K562 (cell line): ENCODE data around the gene LRRC37A3. TPM values are rescaled to one million over a fixed set of nuclear protein-coding genes. Genes with fewer than 3 reads are reported as not detected.

ENCODE experiments used
- BDP1 ChIP-seq: IDR thresholded peaks from 3 replicates; pipeline ENCODE4 v1.6.1; 2011; ENCODE audit not compliant: insufficient read length, insufficient read depth
- CBFA2T3 ChIP-seq: fragments of 450-650 bp; IDR thresholded peaks from 2 replicates; pipeline ENCODE4 v1.6.1; 2017
- HMGXB4 ChIP-seq: sonication (generic); formaldehyde crosslinking; IDR thresholded peaks from 2 replicates; pipeline ENCODE4 v1.8.1; 2023; ENCODE audit warnings: mild to moderate bottlenecking, missing genetic modification reagents
- ILK ChIP-seq: fragments of 450-650 bp; IDR thresholded peaks from 2 replicates; pipeline ENCODE4 v1.6.1; 2016; ENCODE audit warnings: missing genetic modification characterization, low read depth, mild to moderate bottlenecking, missing compliant biosample characterization, moderate library complexity, borderline replicate concordance
- MAFF ChIP-seq: IDR thresholded peaks from 2 replicates; pipeline ENCODE4 v1.6.1; 2012; ENCODE audit warnings: low read length, improper control_type of control experiment
- POU5F1 ChIP-seq: fragments of 150-350 bp; IDR thresholded peaks from 2 replicates; pipeline ENCODE4 v1.6.1; 2014; ENCODE audit warnings: borderline replicate concordance, low read length, low read depth, mild to moderate bottlenecking; ENCODE audit not compliant: partially characterized antibody
- RFX5 ChIP-seq: IDR thresholded peaks from 2 replicates; pipeline ENCODE4 v1.6.1; 2011; ENCODE audit warnings: low read depth, mild to moderate bottlenecking, improper control_type of control experiment, low read length
- SP1 ChIP-seq: sonication (generic); formaldehyde crosslinking; IDR thresholded peaks from 2 replicates; pipeline ENCODE4 v1.8.1; 2022; ENCODE audit warnings: mild to moderate bottlenecking, missing genetic modification reagents
- SRSF3 ChIP-seq: fragments of 200-400 bp; formaldehyde crosslinking; IDR thresholded peaks from 2 replicates; pipeline ENCODE4 v1.6.1; 2016; ENCODE audit warnings: mild to moderate bottlenecking, low read length, moderate library complexity; ENCODE audit not compliant: insufficient read depth
- TAF15 ChIP-seq: fragments of 200-400 bp; formaldehyde crosslinking; IDR thresholded peaks from 2 replicates; pipeline ENCODE4 v1.6.1; 2017; ENCODE audit warnings: mild to moderate bottlenecking, low read depth, low read length, moderate library complexity
- U2AF2 ChIP-seq: fragments of 200-400 bp; formaldehyde crosslinking; optimal IDR thresholded peaks from 2 replicates; pipeline ENCODE3; 2017; ENCODE audit warnings: low read depth, mild to moderate bottlenecking, low read length
- WHSC1 ChIP-seq: IDR thresholded peaks from one replicate; pipeline ENCODE4 v1.6.1; 2012; ENCODE audit warnings: low read length, control low read depth, inconsistent platforms
- ZNF764 ChIP-seq: fragments of 250-450 bp; sonication (Bioruptor Pico); IDR thresholded peaks from 2 replicates; pipeline ENCODE4 v1.4.0; 2020; ENCODE audit warnings: low read depth, mild to moderate bottlenecking, moderate library complexity
- ZNF785 ChIP-seq: fragments of 250-450 bp; sonication (Bioruptor Pico); IDR thresholded peaks from 2 replicates; pipeline ENCODE4 v1.4.0; 2020; ENCODE audit warnings: mild to moderate bottlenecking
- polyA plus RNA-seq, 8 experiments: library from polyadenylated mRNA; depleted of rRNA in 4 of 8; stranded (reverse) in 5 of 8; unstranded in 3 of 8; fragments of >200 nt; fragmentation: Nextera tagmentation in 2 of 8; fragmentation: Illumina TruSeq in 1 of 8; extraction: Ambion mirVana in 2 of 8; extraction: Trizol in 1 of 8; gene quantifications; 2 replicates each; pipeline versions ENCODE4 v1.2.1 to v1.2.3, GENCODE V29; 2011 to 2014; ENCODE audit warnings: inconsistent platforms in 1 of 8, missing spikeins in 1 of 8
- total RNA-seq, 7 experiments: library from RNA; depleted of rRNA in 6 of 7; stranded (reverse); fragments of >200 nt in 6 of 7; fragmentation: Illumina TruSeq in 2 of 7; extraction: Trizol in 2 of 7; gene quantifications; 2 replicates each; pipeline versions ENCODE4 v1.2.1 to v1.2.3, GENCODE V29; 2011 to 2021; ENCODE audit warnings: low replicate concordance in 1 of 7
- TF ChIP-seq, protein P1 (sequence below): sonication (generic); formaldehyde crosslinking; IDR thresholded peaks from 2 replicates; pipeline ENCODE4 v1.8.0; 2022; ENCODE audit warnings: mild to moderate bottlenecking, missing genetic modification reagents
- TF ChIP-seq, protein P2 (sequence below), 2 experiments: fragments of 450-650 bp in 1 of 2; IDR thresholded peaks; 2 replicates each; pipeline ENCODE4 v1.6.1; 2011 to 2017; ENCODE audit warnings: low read depth in 2 of 2, antibody characterized with exemption in 1 of 2, borderline replicate concordance in 1 of 2, low read length in 1 of 2, mild to moderate bottlenecking in 1 of 2, mixed read lengths in 1 of 2; ENCODE audit not compliant: control insufficient read depth in 1 of 2

Gene LRRC37A3
- total and polyA plus RNA-seq, 9 of the 15 experiments (the other 6 are each of a cell fraction or from before 2014, with no cell fraction given), result 0.14 to 5.9 (median 2.2) TPM

DNA sequence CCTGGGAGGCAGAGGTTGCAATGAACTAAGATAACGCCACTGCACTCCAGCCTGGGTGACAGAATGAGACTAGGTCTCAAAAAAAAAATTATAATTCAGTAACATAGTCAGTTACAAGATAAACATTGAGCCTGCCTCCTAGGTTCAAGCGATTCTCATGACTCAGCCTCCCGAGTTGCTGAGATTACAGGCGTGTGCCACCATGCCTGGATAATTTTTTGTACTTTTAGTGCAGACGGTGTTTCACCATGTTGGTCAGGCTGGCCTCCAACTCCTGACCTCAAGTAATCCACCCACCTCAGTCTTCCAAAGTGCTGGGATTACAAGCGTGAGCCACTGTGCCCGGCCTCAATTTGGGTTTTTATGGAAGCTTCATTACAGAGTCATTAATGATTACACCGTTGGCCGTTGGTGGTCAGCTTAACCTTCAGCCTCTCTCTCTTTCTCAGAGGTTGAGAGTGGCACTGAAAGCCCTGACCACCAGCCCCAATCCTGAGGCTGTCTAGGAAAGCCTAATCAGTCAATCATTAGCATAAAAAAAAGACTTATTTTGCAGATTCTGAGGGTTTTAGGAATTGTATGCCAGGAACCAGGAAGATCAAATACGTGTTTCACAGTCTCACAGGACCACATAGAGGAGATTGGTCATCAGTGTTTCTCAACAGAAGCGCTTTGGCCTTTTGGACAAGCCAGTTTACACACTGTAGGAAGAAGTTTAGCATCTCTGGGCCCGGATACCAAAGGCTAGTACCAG is 1.3 kb upstream of the LRRC37A3 start (continued):
- no peak for TF ChIP-seq WHSC1
- no peak for TF ChIP-seq ILK (tag)
- TF ChIP-seq, protein P1, sequence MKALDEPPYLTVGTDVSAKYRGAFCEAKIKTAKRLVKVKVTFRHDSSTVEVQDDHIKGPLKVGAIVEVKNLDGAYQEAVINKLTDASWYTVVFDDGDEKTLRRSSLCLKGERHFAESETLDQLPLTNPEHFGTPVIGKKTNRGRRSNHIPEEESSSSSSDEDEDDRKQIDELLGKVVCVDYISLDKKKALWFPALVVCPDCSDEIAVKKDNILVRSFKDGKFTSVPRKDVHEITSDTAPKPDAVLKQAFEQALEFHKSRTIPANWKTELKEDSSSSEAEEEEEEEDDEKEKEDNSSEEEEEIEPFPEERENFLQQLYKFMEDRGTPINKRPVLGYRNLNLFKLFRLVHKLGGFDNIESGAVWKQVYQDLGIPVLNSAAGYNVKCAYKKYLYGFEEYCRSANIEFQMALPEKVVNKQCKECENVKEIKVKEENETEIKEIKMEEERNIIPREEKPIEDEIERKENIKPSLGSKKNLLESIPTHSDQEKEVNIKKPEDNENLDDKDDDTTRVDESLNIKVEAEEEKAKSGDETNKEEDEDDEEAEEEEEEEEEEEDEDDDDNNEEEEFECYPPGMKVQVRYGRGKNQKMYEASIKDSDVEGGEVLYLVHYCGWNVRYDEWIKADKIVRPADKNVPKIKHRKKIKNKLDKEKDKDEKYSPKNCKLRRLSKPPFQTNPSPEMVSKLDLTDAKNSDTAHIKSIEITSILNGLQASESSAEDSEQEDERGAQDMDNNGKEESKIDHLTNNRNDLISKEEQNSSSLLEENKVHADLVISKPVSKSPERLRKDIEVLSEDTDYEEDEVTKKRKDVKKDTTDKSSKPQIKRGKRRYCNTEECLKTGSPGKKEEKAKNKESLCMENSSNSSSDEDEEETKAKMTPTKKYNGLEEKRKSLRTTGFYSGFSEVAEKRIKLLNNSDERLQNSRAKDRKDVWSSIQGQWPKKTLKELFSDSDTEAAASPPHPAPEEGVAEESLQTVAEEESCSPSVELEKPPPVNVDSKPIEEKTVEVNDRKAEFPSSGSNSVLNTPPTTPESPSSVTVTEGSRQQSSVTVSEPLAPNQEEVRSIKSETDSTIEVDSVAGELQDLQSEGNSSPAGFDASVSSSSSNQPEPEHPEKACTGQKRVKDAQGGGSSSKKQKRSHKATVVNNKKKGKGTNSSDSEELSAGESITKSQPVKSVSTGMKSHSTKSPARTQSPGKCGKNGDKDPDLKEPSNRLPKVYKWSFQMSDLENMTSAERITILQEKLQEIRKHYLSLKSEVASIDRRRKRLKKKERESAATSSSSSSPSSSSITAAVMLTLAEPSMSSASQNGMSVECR (CRISPR knock-in tag), result no peak
- TF ChIP-seq HMGXB4 (CRISPR knock-in tag), result no peak
- TF ChIP-seq, protein P2, sequence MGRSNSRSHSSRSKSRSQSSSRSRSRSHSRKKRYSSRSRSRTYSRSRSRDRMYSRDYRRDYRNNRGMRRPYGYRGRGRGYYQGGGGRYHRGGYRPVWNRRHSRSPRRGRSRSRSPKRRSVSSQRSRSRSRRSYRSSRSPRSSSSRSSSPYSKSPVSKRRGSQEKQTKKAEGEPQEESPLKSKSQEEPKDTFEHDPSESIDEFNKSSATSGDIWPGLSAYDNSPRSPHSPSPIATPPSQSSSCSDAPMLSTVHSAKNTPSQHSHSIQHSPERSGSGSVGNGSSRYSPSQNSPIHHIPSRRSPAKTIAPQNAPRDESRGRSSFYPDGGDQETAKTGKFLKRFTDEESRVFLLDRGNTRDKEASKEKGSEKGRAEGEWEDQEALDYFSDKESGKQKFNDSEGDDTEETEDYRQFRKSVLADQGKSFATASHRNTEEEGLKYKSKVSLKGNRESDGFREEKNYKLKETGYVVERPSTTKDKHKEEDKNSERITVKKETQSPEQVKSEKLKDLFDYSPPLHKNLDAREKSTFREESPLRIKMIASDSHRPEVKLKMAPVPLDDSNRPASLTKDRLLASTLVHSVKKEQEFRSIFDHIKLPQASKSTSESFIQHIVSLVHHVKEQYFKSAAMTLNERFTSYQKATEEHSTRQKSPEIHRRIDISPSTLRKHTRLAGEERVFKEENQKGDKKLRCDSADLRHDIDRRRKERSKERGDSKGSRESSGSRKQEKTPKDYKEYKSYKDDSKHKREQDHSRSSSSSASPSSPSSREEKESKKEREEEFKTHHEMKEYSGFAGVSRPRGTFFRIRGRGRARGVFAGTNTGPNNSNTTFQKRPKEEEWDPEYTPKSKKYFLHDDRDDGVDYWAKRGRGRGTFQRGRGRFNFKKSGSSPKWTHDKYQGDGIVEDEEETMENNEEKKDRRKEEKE (IDR thresholded peaks at IDR 0.05; ENCODE audit: borderline replicate concordance in 1 of 2, control insufficient read depth in 1 of 2, low read depth in 2 of 2, low read length in 1 of 2), result no peak
- no peak for TF ChIP-seq TAF15
- no peak for TF ChIP-seq RFX5
- TF ChIP-seq SP1, result peak; percentile 15; the same call in 1 of the 2 replicates
- TF ChIP-seq BDP1, result no peak
- peak; percentile 35 for TF ChIP-seq CBFA2T3
- TF ChIP-seq MAFF, result peak; percentile 27; the same call in 1 of the 2 replicates
- no peak for TF ChIP-seq U2AF2
- TF ChIP-seq ZNF785 (CRISPR knock-in tag), result no peak
- TF ChIP-seq ZNF764 (CRISPR knock-in tag), result no peak
- TF ChIP-seq SRSF3, result no peak
- TF ChIP-seq POU5F1, result no peak
